ENCODE data around the gene PPT1.

PPT1 gene

DNA sequence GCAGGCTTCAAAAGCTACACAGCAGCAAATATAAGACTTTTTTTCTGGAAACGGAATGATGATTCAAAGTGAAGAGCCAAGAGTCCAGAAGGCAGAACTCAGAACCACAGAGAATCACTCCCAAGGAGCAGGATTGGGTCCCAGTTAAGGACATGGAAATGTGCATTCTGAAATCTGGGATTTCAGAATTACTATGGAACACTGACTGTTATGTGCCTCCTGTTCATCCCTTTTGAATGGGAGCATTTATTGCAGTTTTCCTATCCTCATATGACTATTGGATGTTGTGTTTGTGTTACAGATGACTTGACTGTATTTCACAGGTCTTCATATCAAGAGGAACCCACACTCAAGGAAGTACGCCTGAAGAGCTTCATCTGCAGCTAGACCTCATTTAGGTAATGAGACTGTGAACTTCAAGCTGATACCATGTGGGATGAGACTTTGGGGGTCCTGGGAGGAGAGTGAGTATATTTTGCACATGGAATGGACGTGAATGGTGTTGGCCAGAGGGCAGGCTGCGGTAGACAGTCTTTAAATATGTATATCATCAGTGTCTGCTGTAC lies 73.6 kb downstream of the PPT1 start:
- no peak for DNase-seq

All from stimulated activated naive CD4-positive, alpha-beta T cell treated with Interleukin-2 at 50 U/mL for 16 hours (primary cell).